ENCODE data around the gene PET100. TPM values are rescaled to one million over a fixed set of nuclear protein-coding genes. Genes with fewer than 3 reads are reported as not detected.

Gene PET100
- total RNA-seq, 1 donor from 2014 or later: 10.3 TPM

GRCh38 chr19:7614859-7615741 is 14.5 kb upstream of the PET100 start:
- peaks cover 13% of the 10 kb centered on the region for H3K36me3 ChIP-seq (ENCODE audit: control insufficient read depth, insufficient read depth, low read length)
- no peak for FAIRE-seq
- no peak overlapping the region for H3K4me3 ChIP-seq (ENCODE audit: low read depth, low read length)
- no peaks in the 10 kb centered on the region for H3K27me3 ChIP-seq (ENCODE audit: control insufficient read depth, insufficient read depth, low read length)
- DNase-seq (ENCODE audit: low read depth): no peak
- TF ChIP-seq CTCF (IDR thresholded peaks at IDR 0.05; ENCODE audit: insufficient read depth, low read length, severe bottlenecking): no peak

- H3K36me3 ChIP-seq (ENCODE audit: control insufficient read depth, insufficient read depth, low read length): peaks cover 26% of the 10 kb centered on the region
- no peaks in the 10 kb centered on the region for H3K27me3 ChIP-seq (ENCODE audit: control insufficient read depth, insufficient read depth, low read length)
- DNase-seq (ENCODE audit: low read depth) (no peak), FAIRE-seq (no peak)
- no peak for TF ChIP-seq CTCF (IDR thresholded peaks at IDR 0.05; ENCODE audit: insufficient read depth, low read length, severe bottlenecking)
- H3K4me3 ChIP-seq (ENCODE audit: low read depth, low read length): no peak overlapping the region
Measured at GRCh38 chr19:7617172-7617571, 12.4 kb upstream of the PET100 start.

- Histone ChIP-seq H3K36me3 (ENCODE audit: control insufficient read depth, insufficient read depth, low read length) (peaks cover 30% of the 10 kb centered on the region), H3K4me3 (ENCODE audit: low read depth, low read length) (no peak overlapping the region), H3K27me3 (ENCODE audit: control insufficient read depth, insufficient read depth, low read length) (no peaks in the 10 kb centered on the region)
- FAIRE-seq (no peak), DNase-seq (ENCODE audit: low read depth) (no peak)
- no peak for TF ChIP-seq CTCF (IDR thresholded peaks at IDR 0.05; ENCODE audit: insufficient read depth, low read length, severe bottlenecking)
Measured at GRCh38 chr19:7617735-7618134, 11.9 kb upstream of the PET100 start.

- DNase-seq (ENCODE audit: low read depth): no peak
- Histone ChIP-seq H3K36me3 (ENCODE audit: control insufficient read depth, insufficient read depth, low read length) (peaks cover 35% of the 10 kb centered on the region), H3K4me3 (ENCODE audit: low read depth, low read length) (no peak overlapping the region), H3K27me3 (ENCODE audit: control insufficient read depth, insufficient read depth, low read length) (no peaks in the 10 kb centered on the region)
- FAIRE-seq: no peak
- TF ChIP-seq CTCF (IDR thresholded peaks at IDR 0.05; ENCODE audit: insufficient read depth, low read length, severe bottlenecking): no peak
Measured at GRCh38 chr19:7618348-7618747, 11.2 kb upstream of the PET100 start.

- no peak for DNase-seq (ENCODE audit: low read depth)
- TF ChIP-seq CTCF (IDR thresholded peaks at IDR 0.05; ENCODE audit: insufficient read depth, low read length, severe bottlenecking): no peak
- Histone ChIP-seq H3K36me3 (ENCODE audit: control insufficient read depth, insufficient read depth, low read length) (peaks cover 37% of the 10 kb centered on the region), H3K27me3 (ENCODE audit: control insufficient read depth, insufficient read depth, low read length) (no peaks in the 10 kb centered on the region), H3K4me3 (ENCODE audit: low read depth, low read length) (no peak overlapping the region)
- FAIRE-seq: no peak
Measured at GRCh38 chr19:7618771-7619510, 10.7 kb upstream of the PET100 start.
